GM19043 (cell line): ENCODE data around the gene GPR50.

Source experiments
- ATAC-seq: cut with Tn5 transposase; IDR thresholded peaks from one replicate; pipeline ENCODE4 v1.9.1; 2021; ENCODE audit warnings: low read depth; ENCODE audit not compliant: unreplicated experiment

GPR50 gene

GRCh38 chrX:151176231-151176750 lies at the start of gene GPR50:
Gene GPR50, plus strand, starts transcription at chrX:151176584. Its CDS starts 138 bp downstream, at chrX:151176722.
- ATAC-seq, result no peak

GRCh38 chrX:151132531-151132930 lies 43.9 kb upstream of the GPR50 start:
- no peak for ATAC-seq

GRCh38 chrX:151151665-151152267 lies 24.6 kb upstream of the GPR50 start:
- no peak for ATAC-seq

- ATAC-seq, result no peak
Observed at GRCh38 chrX:151153086-151153485, 23.3 kb upstream of the GPR50 start.

- ATAC-seq, result no peak
Observed at GRCh38 chrX:151153667-151154066, 22.7 kb upstream of the GPR50 start.

GRCh38 chrX:151155234-151155633 lies 21.1 kb upstream of the GPR50 start:
- no peak for ATAC-seq

- ATAC-seq, result no peak
Observed at GRCh38 chrX:151161690-151162089, 14.7 kb upstream of the GPR50 start.

GRCh38 chrX:151167791-151168345 lies 8.5 kb upstream of the GPR50 start:
- ATAC-seq, result no peak

GRCh38 chrX:151169783-151170182 lies 6.6 kb upstream of the GPR50 start:
- ATAC-seq, result no peak

GRCh38 chrX:151174581-151175282 lies 1.7 kb upstream of the GPR50 start:
- no peak for ATAC-seq

GRCh38 chrX:151175283-151176062 lies 911 bp upstream of the GPR50 start:
- no peak for ATAC-seq

- no peak for ATAC-seq
Observed at GRCh38 chrX:151177141-151178027, 1.0 kb downstream of the GPR50 start.

GRCh38 chrX:151178746-151179145 lies 2.4 kb downstream of the GPR50 start:
- no peak for ATAC-seq

GRCh38 chrX:151180400-151180799 lies 4.0 kb downstream of the GPR50 start:
- ATAC-seq, result no peak

GRCh38 chrX:151181088-151181487 lies 4.7 kb downstream of the GPR50 start:
- ATAC-seq, result no peak

- no peak for ATAC-seq
Observed at GRCh38 chrX:151183233-151183753, 6.9 kb downstream of the GPR50 start.

GRCh38 chrX:151183912-151184565 lies 7.7 kb downstream of the GPR50 start:
- no peak for ATAC-seq

GRCh38 chrX:151184705-151185104 lies 8.3 kb downstream of the GPR50 start:
- no peak for ATAC-seq

- no peak for ATAC-seq
Observed at GRCh38 chrX:151206871-151207270, 30.5 kb downstream of the GPR50 start.
